Activated CD8-positive, alpha-beta T cell treated with anti-CD3 and anti-CD28 coated beads for 36 hours (primary cell): ENCODE results near the gene LPAR1. TPM values are rescaled to one million over a fixed set of nuclear protein-coding genes. Genes with fewer than 3 reads are reported as not detected.

Source experiments
- ATAC-seq: fragments of 200-7000 bp; cut with Tn5 transposase; one replicate; pipeline ENCODE4 v1.10.0; 2021; ENCODE audit warnings: mild to moderate bottlenecking, moderate library complexity
- CTCF ChIA-PET: fragments of 350-600 bp; sonication (Branson Sonifier 250); formaldehyde crosslinking; loops from one replicate; lab custom pipeline; 2021; ENCODE audit warnings: antibody characterized with exemption; lab: Charles Lee
- POLR2A ChIA-PET: fragments of 350-600 bp; sonication (Branson Sonifier 250); formaldehyde crosslinking; loops from one replicate; lab custom pipeline; 2021; ENCODE audit warnings: antibody characterized with exemption; lab: Charles Lee
- DNase-seq: peaks from one replicate; pipeline ENCODE4 v3.0.0-alpha.2; 2020
- H3K27ac Mint-ChIP-seq: one replicate; pipeline ENCODE4 v1.8.0; 2021; ENCODE audit warnings: mild to moderate bottlenecking, mixed read lengths
- H3K27me3 Mint-ChIP-seq: one replicate; pipeline ENCODE4 v1.8.0; 2021; ENCODE audit warnings: mixed read lengths
- H3K36me3 Mint-ChIP-seq: one replicate; pipeline ENCODE4 v1.8.0; 2021; ENCODE audit warnings: low read depth, mixed read lengths
- H3K4me1 Mint-ChIP-seq: one replicate; pipeline ENCODE4 v1.8.0; 2021; ENCODE audit warnings: low read depth, mixed read lengths
- H3K4me3 Mint-ChIP-seq: one replicate; pipeline ENCODE4 v1.8.0; 2021; ENCODE audit warnings: mild to moderate bottlenecking, moderate library complexity, mixed read lengths
- H3K9me3 Mint-ChIP-seq: one replicate; pipeline ENCODE4 v1.8.0; 2021; ENCODE audit warnings: mixed read lengths
- intact Hi-C: fragments of 100-400 bp; cut with micrococcal nuclease; formaldehyde crosslinking; loops from one replicate; pipeline ENCODE4 v1.10.0; 2022
- total RNA-seq, 2 experiments: library from RNA; stranded (reverse); gene quantifications; one replicate each; pipeline ENCODE4 v1.2.3, GENCODE V29; 2021
- TF ChIP-seq, protein P1 (sequence below): fragments of 200-600 bp; IDR thresholded peaks from one replicate; pipeline ENCODE4 v1.8.0; 2022; ENCODE audit warnings: antibody characterized with exemption, mild to moderate bottlenecking

The LPAR1 gene
- total RNA-seq, 2 experiments from 2014 or later, result not detected

DNA sequence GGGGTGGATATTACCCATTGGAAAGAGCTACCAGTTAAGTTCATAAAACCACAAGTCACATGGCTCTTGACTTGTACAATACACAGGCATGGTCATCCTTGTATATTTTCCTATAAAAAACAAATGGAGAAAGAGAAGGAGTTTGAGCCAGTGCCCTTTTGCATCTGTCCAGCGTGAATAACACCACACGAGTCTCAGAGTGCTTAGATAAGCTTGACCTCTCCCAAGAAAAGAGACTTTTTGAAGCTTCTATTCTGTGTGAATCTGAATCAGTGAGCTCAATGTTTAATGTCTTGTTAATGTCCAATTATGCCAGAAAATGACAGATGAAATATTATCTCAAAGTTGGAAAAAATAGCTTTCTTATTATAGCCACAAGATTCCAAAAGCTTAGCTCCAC, 30.9 kb upstream of the LPAR1 start:
- TF ChIP-seq, protein P1, sequence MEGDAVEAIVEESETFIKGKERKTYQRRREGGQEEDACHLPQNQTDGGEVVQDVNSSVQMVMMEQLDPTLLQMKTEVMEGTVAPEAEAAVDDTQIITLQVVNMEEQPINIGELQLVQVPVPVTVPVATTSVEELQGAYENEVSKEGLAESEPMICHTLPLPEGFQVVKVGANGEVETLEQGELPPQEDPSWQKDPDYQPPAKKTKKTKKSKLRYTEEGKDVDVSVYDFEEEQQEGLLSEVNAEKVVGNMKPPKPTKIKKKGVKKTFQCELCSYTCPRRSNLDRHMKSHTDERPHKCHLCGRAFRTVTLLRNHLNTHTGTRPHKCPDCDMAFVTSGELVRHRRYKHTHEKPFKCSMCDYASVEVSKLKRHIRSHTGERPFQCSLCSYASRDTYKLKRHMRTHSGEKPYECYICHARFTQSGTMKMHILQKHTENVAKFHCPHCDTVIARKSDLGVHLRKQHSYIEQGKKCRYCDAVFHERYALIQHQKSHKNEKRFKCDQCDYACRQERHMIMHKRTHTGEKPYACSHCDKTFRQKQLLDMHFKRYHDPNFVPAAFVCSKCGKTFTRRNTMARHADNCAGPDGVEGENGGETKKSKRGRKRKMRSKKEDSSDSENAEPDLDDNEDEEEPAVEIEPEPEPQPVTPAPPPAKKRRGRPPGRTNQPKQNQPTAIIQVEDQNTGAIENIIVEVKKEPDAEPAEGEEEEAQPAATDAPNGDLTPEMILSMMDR, result no peak
- H3K27me3 Mint-ChIP-seq, result no peaks in the 10 kb centered on the region

DNA sequence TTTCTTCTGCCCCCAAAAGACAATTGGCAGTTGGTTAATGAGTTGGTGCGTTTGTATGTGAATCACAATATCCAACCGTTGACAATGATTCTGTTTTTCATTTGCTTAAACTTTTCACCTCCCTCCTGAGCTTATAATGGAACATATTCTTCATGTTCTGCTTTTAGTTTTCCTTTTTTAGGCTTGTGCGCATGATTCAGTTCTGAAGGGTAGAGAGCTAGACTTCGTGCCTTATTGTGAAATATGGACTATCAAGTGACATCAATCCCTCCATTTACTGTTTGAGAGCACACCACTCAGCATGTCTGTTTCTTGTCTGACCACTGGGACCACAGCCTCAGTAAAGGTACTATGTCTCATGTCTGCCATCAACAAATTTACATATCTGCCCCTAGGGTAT, 30.5 kb upstream of the LPAR1 start:
- Mint-ChIP-seq H3K9me3 (no peaks in the 10 kb centered on the region), H3K27me3 (no peaks in the 10 kb centered on the region), H3K36me3 (no peaks in the 10 kb centered on the region), H3K4me1 (no peaks in the 10 kb centered on the region), H3K4me3 (no peak overlapping the region), H3K27ac (no peak overlapping the region)
- intact Hi-C loops, result no loop called here
- TF ChIP-seq, protein P1, result no peak
- DNase-seq (no peak), ATAC-seq (no peak)
- ChIA-PET CTCF (no interaction called here), POLR2A (no interaction called here)

More for the DNA sequence above, 30.9 kb upstream of the LPAR1 start:
- intact Hi-C loops, result no loop called here
- no peak for ATAC-seq
- no peak for DNase-seq
- Mint-ChIP-seq H3K36me3 (no peaks in the 10 kb centered on the region), H3K4me1 (no peaks in the 10 kb centered on the region), H3K27ac (no peak overlapping the region), H3K4me3 (no peak overlapping the region), H3K9me3 (no peaks in the 10 kb centered on the region)
- ChIA-PET POLR2A (no interaction called here), CTCF (no interaction called here)

DNA sequence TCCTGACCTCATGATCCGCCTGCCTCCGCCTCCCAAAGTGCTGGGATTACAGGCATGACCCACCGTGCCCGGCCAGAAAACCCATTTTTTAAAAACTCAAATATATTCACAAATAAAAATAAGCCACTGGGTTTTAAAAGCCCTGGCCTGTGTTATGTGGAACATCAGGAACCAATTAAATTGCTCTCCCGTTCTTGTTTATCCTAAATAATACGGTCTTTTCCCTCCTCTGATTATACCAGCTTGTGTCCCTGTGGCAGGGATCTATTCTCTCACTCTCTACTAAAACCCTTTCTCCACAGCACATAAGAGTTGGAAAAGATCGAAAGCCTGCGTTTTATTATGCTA, 30.1 kb upstream of the LPAR1 start:
- CTCF ChIA-PET, result no interaction called here
- H3K9me3 Mint-ChIP-seq, result no peaks in the 10 kb centered on the region
- ATAC-seq (no peak), DNase-seq (no peak)
- intact Hi-C loops, result no loop called here
- no peaks in the 10 kb centered on the region for H3K36me3 Mint-ChIP-seq
- POLR2A ChIA-PET, result no interaction called here
- H3K27me3 Mint-ChIP-seq, result no peaks in the 10 kb centered on the region
- H3K4me1 Mint-ChIP-seq, result no peaks in the 10 kb centered on the region
- TF ChIP-seq, protein P1, result no peak
- H3K27ac Mint-ChIP-seq, result no peak overlapping the region
- H3K4me3 Mint-ChIP-seq, result no peak overlapping the region

DNA sequence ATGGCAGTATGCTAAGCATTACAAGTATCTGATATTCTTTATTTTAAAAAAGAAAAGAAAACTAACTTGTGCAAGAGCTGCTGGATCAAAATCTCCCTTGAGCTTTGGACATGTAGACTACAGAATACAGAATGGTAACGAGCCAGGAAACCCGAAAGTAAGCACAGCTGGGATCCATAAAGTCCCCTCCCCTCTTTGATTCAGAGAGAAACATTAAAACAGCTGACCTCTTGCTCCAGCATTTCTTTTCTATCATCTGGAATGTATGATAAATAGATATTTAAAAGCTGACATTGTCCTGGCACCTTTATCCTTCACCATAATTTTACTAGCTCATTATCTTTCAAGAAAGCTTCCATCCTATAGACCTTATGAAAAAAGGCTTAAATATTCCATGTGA, 28.2 kb upstream of the LPAR1 start:
- Mint-ChIP-seq H3K36me3 (no peaks in the 10 kb centered on the region), H3K27ac (no peak overlapping the region), H3K9me3 (no peaks in the 10 kb centered on the region), H3K4me3 (no peak overlapping the region), H3K4me1 (no peaks in the 10 kb centered on the region), H3K27me3 (peaks cover 1% of the 10 kb centered on the region)
- DNase-seq, result no peak
- no peak for ATAC-seq
- POLR2A ChIA-PET, result no interaction called here
- CTCF ChIA-PET, result no interaction called here
- TF ChIP-seq, protein P1, result no peak
- intact Hi-C loops, result no loop called here

DNA sequence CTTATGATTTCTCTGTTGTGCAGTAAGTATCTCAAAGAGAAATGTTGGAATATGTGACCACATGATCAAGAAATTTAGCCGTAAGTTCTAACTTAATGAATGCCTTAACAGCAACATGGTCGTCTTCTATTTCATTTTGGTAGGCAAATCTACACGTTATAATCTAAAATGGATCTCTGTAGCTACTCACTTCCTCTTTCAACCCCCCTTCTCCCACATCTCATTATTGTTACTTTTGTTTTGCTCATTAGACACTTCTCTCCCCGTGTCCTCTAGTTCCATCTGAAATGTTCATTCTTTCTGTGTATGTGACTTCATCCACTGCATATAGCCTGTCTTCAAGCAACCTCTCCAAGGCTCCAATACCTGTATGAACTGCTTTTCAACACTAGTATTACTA, 27.1 kb upstream of the LPAR1 start:
- CTCF ChIA-PET, result no interaction called here
- no peaks in the 10 kb centered on the region for H3K36me3 Mint-ChIP-seq

More for the DNA sequence above, 27.1 kb upstream of the LPAR1 start:
- intact Hi-C loops, result no loop called here
- ATAC-seq (no peak), DNase-seq (no peak)
- H3K9me3 Mint-ChIP-seq, result no peaks in the 10 kb centered on the region
- no peak overlapping the region for H3K4me3 Mint-ChIP-seq
- TF ChIP-seq, protein P1, result no peak
- no peak overlapping the region for H3K27ac Mint-ChIP-seq
- H3K4me1 Mint-ChIP-seq, result no peaks in the 10 kb centered on the region
- H3K27me3 Mint-ChIP-seq, result peaks cover 1% of the 10 kb centered on the region
- POLR2A ChIA-PET, result no interaction called here
